GM18511 (cell line): ENCODE measurements around the gene ZIC1.

Experiments
- ATAC-seq: cut with Tn5 transposase; IDR thresholded peaks from one replicate; pipeline ENCODE4 v1.9.1; 2021; ENCODE audit warnings: mild to moderate bottlenecking, moderate library complexity; ENCODE audit not compliant: unreplicated experiment

ZIC1 gene

DNA sequence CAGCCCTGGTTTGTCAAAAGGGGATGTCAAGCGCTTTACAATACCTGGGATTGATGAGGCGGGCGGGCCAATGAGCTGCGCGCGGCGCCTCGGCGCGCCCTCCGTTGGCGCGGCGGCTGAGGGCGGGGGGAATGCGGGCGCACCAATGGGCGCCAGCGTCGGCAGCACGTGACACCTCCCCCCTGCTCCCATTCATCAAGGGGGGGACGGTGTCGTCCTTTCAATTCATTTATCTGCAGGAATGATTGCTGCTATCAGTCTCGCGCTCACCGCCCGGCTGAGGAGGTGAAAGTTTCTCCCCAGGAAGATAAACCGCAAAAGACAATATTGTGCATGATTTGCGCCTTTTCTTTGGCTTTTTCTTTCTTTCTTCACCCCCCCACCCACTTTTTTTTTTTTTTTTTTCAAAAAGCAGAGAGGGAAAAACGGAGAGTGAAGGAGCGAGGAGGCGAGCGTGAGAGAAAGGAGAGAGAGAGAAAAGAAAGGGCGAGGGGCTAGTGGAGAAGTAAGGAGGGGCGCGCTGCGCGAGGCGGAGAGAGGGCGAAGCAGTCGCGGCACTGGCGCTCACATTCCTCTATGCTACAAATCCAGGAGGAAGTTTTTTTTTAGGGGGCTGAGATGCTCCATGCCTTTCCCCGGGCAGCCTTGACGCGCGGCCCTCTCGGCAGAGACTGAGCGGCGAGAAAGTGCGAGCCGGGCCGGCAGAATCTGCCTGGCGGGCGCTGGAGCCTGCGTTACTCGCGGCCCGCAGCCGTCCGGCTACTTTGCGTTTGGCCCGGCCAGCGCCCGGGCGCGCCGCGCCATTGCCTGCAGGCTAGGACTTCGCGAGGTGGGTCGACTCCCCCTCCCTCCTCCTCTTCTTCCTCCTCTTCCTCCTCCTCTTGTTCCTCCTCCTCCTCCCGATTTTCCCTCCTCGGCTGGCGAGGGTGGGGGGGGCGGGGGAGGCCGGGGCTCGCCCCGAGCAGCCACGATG, at the start of gene ZIC1:
Gene ZIC1, plus strand, starts transcription at position 223 of the 973 bp plus-strand sequence. Its CDS starts 748 bp downstream, at position 971.
- ATAC-seq, result no peak

DNA sequence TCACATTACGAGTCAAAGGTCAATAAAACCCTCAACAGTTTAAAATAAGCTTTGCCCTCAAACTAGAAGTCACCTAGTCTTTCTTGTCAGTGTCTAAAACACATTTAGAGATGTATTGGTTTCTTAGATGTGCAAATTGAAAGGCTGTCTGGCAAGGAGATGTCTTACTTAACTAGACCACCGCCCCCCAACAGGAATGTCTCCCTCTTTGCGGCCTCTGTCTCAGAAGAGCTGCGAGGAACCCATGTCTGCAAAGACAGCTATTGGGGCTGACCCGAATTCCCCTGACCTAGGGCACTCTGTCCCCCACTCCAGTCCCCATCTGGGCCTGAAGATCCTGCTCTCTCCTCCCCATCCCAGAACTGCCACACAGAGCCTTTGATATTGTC, 49.1 kb upstream of the ZIC1 start:
- ATAC-seq, result no peak

DNA sequence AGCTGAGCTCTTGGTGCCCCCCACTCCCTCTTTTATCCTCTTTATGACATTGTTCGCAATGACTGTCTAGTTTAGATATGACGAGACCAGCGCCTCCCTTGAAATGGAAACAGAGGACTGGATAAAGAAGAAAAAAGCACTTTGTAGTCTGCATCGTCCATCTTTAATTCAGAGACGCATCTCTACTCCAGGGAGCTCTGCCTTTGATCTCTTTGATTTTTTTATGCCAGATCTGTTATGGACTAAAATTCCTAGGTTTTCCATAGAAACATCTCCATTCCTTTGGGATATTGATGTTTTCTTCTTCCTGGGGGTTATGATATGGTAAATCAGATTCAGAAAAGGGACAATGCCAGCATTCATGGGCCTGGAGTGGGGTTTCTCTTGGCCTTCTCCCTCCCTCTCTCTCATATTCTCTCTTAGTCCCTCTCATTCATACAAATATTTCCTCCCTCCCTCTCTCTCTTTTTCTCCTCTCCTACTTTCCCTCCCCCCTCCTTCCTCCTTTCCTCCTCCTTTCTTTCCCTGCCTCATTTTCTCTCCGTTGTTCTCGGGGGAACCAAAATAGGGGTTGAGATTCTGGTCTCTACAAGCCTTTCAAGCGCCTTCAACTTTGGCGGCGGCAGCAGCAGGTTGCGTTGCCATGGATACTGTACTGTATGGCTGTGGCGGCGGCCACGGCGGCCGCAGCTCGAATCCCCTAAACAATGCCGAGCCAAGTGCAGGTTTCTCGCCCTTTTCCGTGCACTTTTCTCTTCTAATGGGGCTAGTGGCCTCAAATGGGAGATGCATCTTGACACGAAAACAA, 48.3 kb upstream of the ZIC1 start:
- peak; percentile 43 for ATAC-seq

- peak; percentile 77 for ATAC-seq
These were observed 47.4 kb upstream of the ZIC1 start for GRCh38 chr3:147361454-147362420.

DNA sequence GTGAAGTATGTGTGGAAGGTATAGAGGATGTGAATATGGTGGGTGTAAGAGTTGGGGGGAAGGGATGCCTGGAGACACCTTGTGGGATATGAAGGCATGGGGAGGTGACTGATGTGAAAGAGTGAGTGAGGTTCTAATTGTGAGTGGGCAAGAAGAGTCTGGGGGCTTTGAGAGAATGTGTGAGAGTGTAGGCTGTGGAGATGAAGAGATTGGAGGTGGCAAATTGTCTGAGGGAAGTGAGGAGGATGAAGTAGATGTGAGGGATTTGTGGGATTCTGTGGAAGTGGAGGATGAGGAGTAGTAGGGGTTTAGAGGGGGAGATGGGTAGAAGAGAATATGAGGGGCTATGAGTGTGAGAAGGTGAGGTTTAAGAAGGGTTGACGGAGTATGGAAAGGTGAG, 44.4 kb upstream of the ZIC1 start:
- no peak for ATAC-seq

DNA sequence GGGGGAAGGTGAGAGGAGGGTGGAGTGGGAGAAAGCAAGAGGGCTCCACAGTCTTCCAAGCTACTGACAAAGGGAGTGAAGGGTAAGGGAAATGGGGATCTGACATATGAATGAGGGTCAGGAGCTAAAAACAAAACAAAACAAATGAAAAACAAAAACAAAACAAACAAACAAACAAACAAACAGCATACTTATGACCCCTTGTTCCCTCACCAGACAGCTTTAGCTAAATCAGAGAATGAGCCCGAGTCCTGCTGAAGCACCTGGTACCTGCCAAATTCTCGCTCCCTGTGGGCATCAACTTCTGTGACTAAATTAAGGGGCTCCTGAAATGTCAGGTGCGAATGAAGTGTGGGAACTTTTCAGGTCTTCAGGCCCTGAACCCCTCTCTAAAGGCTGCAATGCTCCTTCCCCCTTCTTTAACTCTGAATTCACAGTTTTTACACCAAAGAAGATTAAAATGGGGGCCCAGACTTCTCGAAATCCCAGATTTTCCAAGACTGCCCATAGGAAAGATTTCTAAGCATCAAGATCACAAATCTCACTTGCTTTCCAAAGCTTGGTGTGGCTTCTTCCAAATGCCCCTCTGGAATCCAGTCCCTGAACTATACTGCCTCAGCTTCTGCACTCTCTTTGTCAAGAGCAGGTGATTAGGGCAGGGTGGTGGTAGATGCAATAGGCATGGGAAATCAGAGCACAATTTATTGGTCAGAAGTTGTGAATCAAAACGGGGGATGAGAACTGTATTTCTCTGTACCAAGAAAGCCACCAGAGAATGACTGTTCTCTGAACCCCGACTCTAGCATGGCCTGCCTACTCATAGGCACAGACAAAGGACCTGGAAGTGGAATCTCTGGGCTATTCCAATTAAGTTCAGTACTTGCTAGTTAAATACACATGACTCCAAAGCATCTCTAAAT, 43.7 kb upstream of the ZIC1 start:
- no peak for ATAC-seq

DNA sequence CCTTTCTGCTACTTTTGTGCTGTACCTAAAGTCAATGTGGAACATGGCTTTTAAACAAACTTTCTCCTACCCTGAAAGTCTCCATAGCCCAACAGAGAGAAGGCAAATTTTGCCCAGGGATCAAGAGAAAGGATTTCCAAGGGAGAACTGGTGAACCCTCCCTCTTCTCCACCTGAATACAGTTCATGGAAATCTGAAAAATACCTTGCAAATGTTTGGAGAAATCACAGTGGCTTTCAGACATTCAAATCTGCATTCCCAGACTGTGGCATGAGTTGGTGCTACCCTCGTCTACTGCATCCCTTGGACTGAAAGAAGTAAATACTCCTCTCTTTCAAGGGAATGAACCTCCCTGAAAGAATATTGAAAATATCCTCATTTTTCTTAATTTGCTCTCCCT, 41.5 kb upstream of the ZIC1 start:
- ATAC-seq, result no peak

- ATAC-seq, result no peak
These were observed 41.0 kb upstream of the ZIC1 start for GRCh38 chr3:147368151-147368550.

GRCh38 chr3:147368561-147369221, 40.5 kb upstream of the ZIC1 start:
- no peak for ATAC-seq

DNA sequence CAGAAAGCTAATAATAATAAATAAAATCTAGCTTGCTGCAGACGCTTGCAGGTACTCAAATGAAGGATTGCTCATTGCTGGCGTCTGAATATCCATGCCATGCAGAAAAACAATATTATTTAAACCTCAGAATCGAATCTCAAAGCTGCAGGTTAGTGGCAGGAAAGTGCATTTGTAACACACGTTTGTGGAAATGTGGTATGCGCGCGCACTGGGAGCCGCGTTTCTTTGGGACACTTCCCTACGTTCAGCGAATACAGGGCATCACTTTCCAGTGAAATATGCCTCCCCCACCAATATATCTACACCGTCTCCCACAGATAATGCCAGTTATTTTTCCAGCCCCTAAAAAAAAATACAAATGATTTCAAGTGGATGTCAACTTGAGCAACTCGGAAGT, 39.9 kb upstream of the ZIC1 start:
- ATAC-seq, result no peak

- no peak for ATAC-seq
These were observed 39.5 kb upstream of the ZIC1 start for GRCh38 chr3:147369661-147370123.

DNA sequence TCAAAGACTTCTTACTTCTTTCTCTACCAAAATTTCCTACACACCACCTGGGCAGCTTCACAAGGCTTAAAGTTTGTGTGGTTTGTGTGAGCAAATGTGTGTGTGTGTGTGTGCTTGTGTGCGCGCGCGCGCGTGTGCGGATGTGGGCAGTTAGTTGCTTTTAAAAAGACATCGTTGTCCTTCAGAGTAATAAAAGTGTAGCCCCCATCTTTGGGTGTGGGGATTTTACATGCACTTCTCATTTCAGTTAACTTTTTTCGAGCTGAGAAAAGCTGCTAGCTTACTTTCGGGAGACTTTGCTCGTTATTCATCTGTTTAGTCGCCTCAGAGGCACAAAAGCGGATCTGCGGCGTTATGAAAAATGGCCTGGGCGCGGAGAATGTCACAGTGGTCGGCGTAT, 38.8 kb upstream of the ZIC1 start:
- ATAC-seq, result no peak

GRCh38 chr3:147371140-147371539, 38.0 kb upstream of the ZIC1 start:
- ATAC-seq, result no peak

DNA sequence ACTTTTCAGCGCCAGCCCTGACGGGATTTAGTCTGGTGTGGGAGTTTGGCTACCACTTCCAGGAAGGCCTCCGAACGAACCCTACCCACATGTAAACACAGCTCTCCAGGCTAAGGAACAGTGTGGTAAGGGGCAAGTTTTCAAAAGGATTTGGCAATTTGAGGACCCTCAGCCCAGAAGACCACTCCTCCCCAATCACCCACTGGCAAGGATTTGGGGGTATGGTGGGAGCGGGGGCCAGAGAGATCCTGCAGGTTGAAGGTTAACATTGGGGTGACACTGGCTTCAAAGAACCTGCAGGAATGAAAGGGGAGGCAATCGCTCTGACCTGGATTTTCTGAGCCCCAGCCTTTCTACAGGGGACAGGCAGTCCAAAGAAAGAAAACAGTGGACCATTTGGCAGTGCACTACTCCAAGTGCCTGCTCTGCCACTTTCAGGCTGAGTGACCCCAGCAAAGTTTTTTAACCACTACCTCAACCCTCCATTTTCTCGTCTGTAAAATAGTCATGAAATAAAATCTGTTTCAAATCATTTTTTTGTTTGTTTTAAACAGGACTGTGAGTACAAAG, 37.3 kb upstream of the ZIC1 start:
- no peak for ATAC-seq

- ATAC-seq, result no peak
These were observed 36.6 kb upstream of the ZIC1 start for GRCh38 chr3:147372525-147373027.

- ATAC-seq, result no peak
These were observed 35.9 kb upstream of the ZIC1 start for GRCh38 chr3:147373301-147373700.

DNA sequence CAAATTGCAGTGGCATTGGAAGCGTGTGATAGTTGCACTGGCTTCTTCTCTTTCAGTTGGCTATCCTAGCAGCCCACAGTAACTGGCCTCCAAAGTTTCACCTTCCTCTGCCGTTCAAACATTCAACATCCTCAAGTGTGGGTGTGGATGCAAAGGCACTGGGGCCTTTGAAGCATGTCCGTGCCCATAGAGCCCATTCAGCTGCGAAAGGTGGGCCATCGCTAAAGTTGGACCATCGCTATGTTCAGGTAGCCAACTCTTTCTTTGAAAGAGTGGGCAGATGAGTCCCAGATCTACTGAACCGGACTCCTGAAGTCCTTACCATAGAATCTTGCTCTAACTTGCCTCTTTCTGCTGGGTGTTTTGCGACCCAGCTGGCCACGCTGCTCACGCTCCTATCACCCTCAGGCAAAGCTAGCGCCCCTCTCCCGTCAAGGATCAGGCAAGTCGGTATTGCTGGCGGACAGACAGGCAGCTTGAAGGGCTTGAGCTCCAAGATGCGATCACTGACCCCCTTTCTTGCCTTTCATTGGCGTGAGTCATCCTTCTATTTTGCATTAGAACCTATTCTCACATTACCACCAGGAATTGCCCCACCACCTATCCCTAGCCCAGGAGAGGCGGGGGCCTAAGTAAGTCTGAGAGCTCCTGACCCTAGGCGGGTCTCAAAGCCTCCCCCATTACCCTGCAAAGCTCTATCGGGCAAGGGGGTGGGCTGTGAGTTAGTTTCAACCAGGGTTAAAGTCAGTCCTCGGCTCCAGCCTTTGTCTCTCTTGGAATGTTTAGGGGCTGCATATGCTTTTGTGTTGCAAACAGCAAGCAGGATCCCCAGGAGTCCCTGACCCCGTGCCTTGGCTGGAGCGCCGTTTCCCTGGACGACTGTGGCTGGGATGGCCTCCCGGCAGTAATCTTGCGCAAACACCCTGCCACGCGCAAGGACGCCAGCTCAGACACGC, 31.5 kb upstream of the ZIC1 start:
- ATAC-seq, result no peak
